Measurements from ENCODE around the gene SMCO1.

GRCh38 chr3:196471551-196471950, 43.6 kb downstream of the SMCO1 start:
- no peak for TF ChIP-seq CTCF (IDR thresholded peaks at IDR 0.05; ENCODE audit: extremely low read depth in 1 of 2, insufficient read depth in 1 of 2, low read depth in 1 of 2, low read length in 2 of 2)
- no peak for TF ChIP-seq MYC (IDR thresholded peaks at IDR 0.05; ENCODE audit: low read depth, low read length)
- no peak for TF ChIP-seq POLR2AphosphoS5 (IDR thresholded peaks at IDR 0.05; ENCODE audit: insufficient read depth, low read depth, low read length)
- no peak for TF ChIP-seq EZH2 (IDR thresholded peaks at IDR 0.05; ENCODE audit: borderline replicate concordance, low read depth, low read length, severe bottlenecking)

Data from endothelial cell of umbilical vein (primary cell).